PFSK-1 (cell line): ENCODE results near the gene CXCR6.

Experiments used
- POLR2AphosphoS5 ChIP-seq: IDR thresholded peaks from 2 replicates; pipeline ENCODE4 v1.6.1; 2012; ENCODE audit warnings: low read depth, mild to moderate bottlenecking, control low read depth, low read length, moderate library complexity
- REST ChIP-seq, 2 experiments: IDR thresholded peaks; 2 replicates each; pipeline versions ENCODE4 v1.6.1 to v1.8.0; 2011 to 2012; ENCODE audit warnings: low read depth in 2 of 2, low read length in 2 of 2, control low read depth in 1 of 2, inconsistent platforms in 1 of 2, mild to moderate bottlenecking in 1 of 2, moderate library complexity in 1 of 2; ENCODE audit not compliant: insufficient read depth in 1 of 2
- SIN3A ChIP-seq: IDR thresholded peaks from 2 replicates; pipeline ENCODE4 v1.6.1; 2012; ENCODE audit warnings: mild to moderate bottlenecking, low read length, moderate library complexity, borderline replicate concordance; ENCODE audit not compliant: insufficient read depth
- TAF1 ChIP-seq: IDR thresholded peaks from 2 replicates; pipeline ENCODE4 v1.6.1; 2012; ENCODE audit warnings: low read length, control low read depth, borderline replicate concordance; ENCODE audit not compliant: insufficient read depth

GRCh38 chr3:45958321-45958791, 15.1 kb downstream of the CXCR6 start:
- TF ChIP-seq SIN3A, result no peak
- no peak for TF ChIP-seq REST (IDR thresholded peaks at IDR 0.05; ENCODE audit: insufficient read depth in 1 of 2, low read depth in 2 of 2, low read length in 2 of 2)
- TF ChIP-seq POLR2AphosphoS5, result no peak
- TF ChIP-seq TAF1, result no peak
